Occipital lobe (tissue), 2 donors: ENCODE data around the gene PM20D1. TPM values are rescaled to one million over a fixed set of nuclear protein-coding genes. Genes with fewer than 3 reads are reported as not detected.

ENCODE experiments used
- DNase-seq: peaks from one replicate; lab custom pipeline; 2025; lab: John Stamatoyannopoulos, UW
- total RNA-seq: library from RNA; depleted of rRNA; stranded (reverse); fragments of >200 nt; gene quantifications from one replicate; pipeline ENCODE4 v1.2.3, GENCODE V29; 2014

Gene PM20D1
- total RNA-seq, 1 donor from 2014 or later = not detected

- DNase-seq = no peak
Observed at GRCh38 chr1:205805082-205805711, 44.7 kb downstream of the PM20D1 start.

- DNase-seq = no peak
Observed at GRCh38 chr1:205804605-205805004, 45.3 kb downstream of the PM20D1 start.

GRCh38 chr1:205803986-205804385 lies 45.9 kb downstream of the PM20D1 start:
- DNase-seq = no peak

GRCh38 chr1:205802060-205802459 lies 47.9 kb downstream of the PM20D1 start:
- no peak for DNase-seq

- DNase-seq = no peak
Observed at GRCh38 chr1:205800981-205801703, 48.8 kb downstream of the PM20D1 start.

GRCh38 chr1:205800427-205800826 lies 49.5 kb downstream of the PM20D1 start:
- no peak for DNase-seq

GRCh38 chr1:205798577-205798976 lies 51.4 kb downstream of the PM20D1 start:
- DNase-seq = no peak

GRCh38 chr1:205797168-205797567 lies 52.8 kb downstream of the PM20D1 start:
- DNase-seq = no peak

GRCh38 chr1:205794011-205794730 lies 55.8 kb downstream of the PM20D1 start:
- no peak for DNase-seq

GRCh38 chr1:205792961-205793673 lies 56.8 kb downstream of the PM20D1 start:
- DNase-seq = no peak

GRCh38 chr1:205792481-205792881 lies 57.5 kb downstream of the PM20D1 start:
- no peak for DNase-seq

- no peak for DNase-seq
Observed at GRCh38 chr1:205791568-205792180, 58.3 kb downstream of the PM20D1 start.

GRCh38 chr1:205787287-205787916 lies 62.5 kb downstream of the PM20D1 start:
- DNase-seq = no peak

- DNase-seq = no peak
Observed at GRCh38 chr1:205786601-205787000, 63.3 kb downstream of the PM20D1 start.

GRCh38 chr1:205785446-205785845 lies 64.5 kb downstream of the PM20D1 start:
- no peak for DNase-seq

- DNase-seq = no peak
Observed at GRCh38 chr1:205783904-205784303, 66.0 kb downstream of the PM20D1 start.

GRCh38 chr1:205783433-205783795 lies 66.5 kb downstream of the PM20D1 start:
- DNase-seq = no peak

- DNase-seq = no peak
Observed at GRCh38 chr1:205782627-205783432, 67.1 kb downstream of the PM20D1 start.

- no peak for DNase-seq
Observed at GRCh38 chr1:205780335-205780734, 69.6 kb downstream of the PM20D1 start.
